NCI-H526 (cell line): ENCODE results near the gene MAN1C1.
"Not testable (repeated sequence)": the region's sequence is repeated elsewhere in the genome, so short reads cannot be mapped to it uniquely, and the experiment has no call there.

Source experiments
- DNase-seq, 2 experiments: peaks; one replicate each; lab custom pipeline; 2025; lab: John Stamatoyannopoulos, UW

Gene MAN1C1

DNA sequence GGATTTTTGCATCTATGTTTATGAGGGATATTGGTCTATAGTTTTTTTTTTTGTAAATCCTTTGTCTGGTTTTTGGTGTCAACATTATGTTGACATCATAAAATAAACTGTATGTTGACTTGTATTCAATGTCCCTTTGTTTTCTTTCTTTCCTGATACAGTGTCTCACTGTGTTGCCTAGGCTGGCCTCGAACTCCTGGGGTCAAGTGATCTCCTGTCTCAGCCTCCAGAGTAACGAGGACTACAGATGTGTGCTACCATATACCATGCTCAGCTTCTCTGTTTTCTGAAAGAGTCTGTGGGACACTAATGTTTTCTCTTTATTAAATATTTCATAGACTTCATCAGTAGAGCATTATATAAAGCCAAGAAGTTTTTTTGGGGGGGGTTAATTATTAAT lies 18.3 kb downstream of the MAN1C1 start:
- no peak for DNase-seq

DNA sequence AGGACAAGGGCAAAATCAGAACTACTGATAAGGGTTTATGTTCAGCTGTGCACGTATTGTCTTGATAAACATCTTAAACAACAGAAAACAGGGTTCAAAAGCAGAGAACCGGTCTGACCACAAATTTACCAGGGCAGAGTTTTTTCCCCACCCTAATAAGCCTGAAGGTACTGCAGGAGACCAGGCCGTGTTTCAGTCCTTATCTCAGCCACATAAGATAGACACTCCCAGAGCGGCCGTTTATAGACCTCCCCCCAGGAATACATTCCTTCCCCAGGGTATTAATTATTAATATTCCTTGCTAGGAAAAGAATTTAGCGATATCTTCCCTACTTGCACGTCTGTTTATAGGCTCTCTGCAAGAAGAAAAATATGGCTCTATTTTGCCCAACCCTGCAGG lies 19.6 kb downstream of the MAN1C1 start:
- DNase-seq, result not testable (repeated sequence)

DNA sequence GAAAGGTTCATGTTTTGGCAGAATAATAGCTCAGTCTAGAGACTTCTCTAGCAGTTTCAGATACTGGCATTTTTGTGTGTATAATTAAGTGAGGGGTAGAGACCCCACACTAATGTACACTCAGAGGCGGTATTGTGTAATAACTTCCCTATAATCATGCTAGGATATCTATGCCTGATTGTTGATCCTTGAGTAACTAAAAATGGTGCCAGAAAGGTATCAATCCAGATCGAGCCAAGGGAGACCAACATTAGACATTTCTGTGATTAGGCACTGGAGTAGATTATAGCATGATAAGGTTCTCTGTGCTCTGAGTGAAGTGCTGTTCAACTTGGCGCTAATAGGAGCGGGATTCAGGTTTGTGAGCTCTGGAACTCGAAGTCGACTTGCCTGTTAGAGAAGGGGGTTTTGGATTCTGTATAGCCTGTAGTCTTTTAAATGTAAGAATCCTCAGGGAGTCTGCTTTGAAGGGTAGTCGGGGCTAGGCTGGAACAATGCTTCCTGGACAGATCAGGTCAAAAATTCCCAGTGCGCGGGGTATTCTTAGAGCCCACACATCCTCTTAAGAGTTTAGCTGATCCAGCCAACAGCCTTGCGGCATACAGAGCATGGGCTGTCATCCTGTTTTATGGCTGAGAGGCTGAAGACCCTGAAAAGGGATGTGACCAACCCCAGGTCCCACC lies 24.2 kb downstream of the MAN1C1 start:
- no peak for DNase-seq

DNA sequence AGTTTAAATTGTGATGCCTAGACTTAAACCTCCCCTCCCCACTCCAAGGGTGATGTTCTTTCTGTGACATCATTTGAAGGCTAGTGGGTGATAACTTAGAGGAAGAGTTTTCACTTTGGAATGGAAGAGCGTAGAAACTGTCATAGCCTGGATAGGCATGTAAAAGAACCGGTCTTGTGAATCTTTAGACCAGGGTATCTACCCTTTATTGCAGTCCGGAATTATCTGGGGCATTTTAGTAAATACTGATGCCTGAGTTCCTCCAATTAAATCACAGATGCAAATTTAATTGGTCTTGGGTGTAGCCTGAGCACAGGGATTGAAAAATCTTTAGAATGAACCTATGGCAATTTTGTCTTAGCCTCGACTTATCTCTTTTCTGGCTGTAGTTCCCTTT lies 24.7 kb downstream of the MAN1C1 start:
- no peak for DNase-seq

DNA sequence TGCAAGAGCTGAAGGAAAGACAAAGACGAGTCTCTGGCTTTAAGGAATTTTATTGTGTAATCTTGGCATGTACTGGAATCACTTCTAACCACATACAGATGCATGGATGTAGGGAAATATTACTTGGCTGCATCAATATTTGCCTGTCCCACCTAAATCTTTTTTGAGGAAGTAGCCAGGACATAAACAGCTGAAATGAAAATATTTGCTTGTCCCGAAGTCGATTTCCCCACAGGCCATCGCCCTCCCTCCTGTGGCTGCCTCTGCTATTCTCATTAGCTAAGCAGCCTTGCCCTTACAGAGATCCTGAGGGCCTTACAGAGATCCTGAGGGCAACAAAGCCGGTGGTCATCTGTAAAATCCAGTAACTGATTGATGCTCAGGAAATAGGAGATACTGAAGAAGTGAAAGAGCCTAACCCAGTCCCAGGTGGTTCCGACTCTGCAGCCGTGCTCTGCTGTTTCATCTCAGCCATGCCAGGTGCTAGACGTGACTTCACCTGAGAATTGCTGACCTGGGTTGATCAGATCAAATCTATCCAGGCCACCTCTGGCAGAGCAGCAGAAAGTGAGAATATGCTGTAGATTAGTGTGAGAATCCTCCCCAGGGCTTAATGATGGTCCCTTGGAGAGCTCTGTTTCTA lies 25.5 kb downstream of the MAN1C1 start:
- no peak for DNase-seq

DNA sequence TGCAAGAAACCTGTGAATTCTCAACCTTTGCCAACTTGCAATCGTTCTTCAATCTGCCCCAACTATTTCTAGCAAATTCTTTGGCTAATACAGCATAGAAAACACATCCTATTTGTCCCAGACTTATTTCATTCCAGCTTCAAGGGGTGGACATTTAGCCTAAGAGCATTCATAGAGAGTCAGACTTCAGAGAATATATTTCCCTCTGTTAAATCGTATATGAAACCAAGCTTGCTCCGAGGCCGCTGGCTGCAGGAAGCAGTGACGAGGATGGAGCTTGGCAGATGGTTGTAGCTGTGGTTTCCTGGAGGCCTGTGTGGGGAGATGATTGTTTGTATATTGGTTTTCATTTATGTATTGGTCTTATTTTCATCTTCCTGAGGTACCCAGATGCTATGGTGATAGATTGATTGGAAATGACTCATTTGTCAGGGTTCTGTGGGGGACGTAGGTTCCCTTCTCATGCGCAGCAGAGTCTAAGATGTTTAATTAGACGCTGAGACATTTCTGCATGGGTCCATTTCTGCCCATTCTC lies 26.1 kb downstream of the MAN1C1 start:
- DNase-seq, result no peak

DNA sequence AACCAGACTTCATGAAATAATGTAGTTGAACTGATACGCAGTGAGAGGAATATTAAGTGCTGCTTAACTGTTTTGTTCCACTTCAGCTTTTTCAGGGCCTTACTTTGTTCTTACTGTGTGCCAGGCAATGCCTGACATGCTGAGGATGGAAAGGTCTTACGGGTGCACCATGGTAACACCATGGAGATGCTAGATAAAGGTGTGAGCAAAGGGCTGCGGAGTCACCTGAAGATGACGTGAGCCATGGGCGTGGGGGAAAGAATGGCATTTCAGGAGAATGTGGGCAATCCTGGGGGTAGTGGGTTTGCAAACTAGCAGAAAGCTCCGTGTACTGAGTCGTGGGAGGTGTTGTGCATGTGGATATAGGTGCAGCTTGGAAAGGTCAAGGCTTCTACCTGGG lies 27.3 kb downstream of the MAN1C1 start:
- DNase-seq, result no peak

DNA sequence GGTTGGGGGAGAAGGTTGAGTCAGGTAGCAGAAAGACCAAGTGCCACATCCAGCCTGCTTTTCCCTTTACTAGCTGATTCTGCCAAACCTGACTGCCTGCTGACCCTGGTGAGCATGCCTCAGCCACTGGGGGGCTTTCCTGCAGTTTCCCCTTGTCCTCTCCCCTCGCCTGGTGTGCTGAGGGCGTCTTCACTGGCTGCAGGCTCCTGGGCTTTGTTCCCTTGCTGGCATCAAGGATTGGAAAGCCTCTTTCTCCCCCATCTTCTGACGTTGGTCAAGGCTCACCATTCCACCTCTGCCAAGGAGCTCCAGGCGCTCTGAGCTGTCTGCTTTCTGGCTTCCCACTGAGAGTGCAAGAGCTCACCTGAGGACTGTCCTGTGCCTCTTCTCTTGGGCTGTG lies 28.4 kb downstream of the MAN1C1 start:
- DNase-seq, result no peak

DNA sequence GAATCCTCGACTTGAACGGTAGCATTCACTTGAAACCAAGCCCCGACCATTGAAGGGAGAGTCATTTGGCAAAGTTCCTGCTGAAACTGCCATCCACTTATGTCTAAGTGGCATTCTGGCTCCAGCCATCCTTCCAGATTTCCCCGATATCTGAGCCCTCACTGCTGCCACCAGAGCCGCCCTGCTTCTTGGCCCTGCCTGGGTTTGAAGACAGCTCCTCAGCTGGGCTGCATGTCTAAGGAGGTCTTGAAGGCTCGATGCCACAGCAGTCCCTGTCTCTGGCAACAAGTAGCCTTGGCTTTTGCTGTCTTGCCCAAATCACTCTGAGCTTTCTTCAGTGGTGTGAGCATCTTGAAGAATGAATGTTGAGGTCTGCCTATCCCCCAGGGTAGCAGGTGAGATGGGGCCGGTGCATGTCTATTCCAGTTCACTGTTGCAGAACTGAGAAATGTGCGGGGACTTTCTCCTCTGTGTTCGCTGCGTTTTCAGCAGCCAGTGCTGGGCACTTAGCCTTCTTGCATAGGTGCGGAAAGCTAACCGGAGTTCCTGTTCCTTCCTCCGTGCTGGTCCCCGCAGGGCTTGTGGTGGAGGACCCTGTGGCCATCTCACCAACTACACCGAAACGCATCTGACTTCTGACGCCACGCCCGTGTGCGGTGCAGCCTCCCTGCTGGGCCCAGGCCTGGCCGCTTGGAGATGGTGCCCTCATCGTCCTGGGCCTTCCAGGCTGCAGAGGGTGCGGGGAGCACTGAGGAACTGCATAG lies 29.2 kb downstream of the MAN1C1 start:
- no peak for DNase-seq

DNA sequence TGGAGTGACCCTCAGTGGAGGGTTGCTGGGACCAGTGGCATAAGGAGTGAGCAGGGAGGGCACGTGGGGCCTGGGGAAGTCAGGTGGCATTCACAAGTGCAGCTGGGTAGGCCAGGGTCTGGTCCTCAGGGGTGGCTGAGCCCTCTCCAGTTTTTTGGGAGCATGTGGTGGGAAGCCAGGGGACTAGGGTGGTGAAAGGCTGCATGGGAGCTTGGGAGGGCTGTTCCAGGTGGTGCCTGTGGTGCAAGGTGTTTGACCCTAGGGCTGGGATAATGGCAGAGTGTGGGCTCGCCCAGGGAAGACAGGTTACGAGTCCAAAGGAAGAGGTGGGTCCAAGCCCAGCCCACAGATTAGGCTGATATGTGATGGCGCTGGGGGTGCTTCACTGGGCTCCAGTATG lies 30.5 kb downstream of the MAN1C1 start:
- DNase-seq, result no peak

DNA sequence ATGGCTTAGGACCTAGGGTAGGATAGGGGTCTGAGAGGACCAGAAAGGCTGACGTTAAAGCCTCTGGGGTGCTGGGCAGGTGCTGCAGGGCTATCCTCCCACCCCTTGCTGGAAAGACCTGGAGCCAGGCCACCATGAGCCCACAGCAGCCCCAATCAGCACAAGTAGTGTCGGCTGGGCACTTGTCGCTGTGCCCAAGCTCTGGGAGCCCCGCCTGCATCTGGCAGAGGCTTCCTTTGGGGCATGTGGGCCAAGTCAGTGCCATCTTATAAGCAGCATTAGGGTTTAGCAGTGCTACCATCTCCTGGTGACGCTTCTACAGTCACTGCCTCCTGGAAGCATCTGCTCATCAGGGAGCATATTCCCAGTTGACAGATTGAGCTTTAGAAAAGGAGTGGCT lies 31.3 kb downstream of the MAN1C1 start:
- no peak for DNase-seq

DNA sequence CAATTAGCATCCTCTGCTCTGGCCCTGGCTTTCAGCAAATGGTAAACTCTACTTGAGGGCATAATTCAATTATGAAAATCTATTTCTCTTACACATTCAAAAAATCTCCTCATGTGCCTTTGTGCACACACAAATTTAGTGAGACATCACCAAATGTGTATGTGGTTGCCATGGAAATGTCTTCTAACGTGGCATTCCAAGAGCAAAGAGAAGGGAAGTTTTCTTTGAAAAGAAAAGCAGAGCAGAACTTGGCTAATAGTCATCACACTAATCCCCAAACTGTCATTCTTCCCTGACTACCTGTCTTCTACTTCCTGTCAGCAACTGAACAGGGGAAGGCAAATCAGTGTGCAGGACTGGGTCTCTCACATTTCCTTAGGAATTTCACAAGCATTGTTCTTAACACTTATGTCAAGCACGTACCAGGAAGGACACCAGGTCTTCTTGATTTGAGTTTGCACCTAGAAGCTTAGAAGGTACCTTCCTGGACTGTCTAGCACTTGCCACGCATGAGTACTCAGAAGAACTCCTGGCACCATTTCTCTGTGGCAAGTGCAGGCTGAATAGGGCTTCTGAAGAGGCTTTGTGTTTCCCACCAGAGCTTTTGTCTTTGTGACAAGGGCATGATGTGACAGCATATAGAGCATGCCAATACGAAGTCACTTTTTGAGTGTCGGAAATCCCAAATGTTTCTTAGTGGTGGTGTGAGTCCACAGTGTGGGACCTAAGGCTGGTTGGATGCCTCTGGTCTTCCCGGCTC lies 32.3 kb downstream of the MAN1C1 start:
- DNase-seq, result no peak

DNA sequence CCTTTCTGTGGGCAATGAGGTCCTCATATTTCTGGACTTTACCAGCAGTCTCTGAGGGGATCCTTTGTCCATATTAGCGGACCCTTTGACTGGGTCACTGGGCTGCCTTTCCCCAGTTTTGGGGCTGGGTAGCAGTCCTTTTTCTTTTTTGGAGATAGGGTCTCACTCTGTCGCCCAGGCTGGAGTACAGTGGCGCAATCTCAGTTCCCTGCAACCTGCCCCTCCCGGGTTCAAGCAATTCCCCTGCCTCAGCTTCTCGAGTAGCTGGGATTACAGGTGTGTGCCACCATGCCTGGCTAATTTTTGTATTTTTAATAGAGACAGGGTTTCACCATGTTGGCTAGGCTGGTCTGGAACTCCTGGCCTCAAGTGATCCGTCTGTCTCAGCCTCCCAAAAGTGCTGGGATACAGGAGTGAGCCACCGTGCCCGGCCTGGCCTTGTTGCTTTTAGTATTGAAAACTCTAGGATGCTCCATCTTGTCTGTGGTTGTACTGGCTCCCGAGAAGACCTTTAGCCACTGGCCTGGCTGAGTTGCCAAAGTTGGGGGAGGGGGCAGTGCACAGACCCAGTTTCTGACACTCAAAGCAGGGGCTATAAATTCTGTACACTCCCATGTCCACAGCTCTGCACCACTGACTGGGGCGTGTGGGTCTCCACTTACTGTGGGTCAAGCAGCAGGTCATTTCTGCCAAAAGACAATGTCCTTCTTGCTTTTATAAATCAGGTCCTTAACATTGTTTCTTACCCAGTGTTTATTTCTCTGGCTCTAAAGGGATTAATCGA lies 33.1 kb downstream of the MAN1C1 start:
- DNase-seq, result no peak

DNA sequence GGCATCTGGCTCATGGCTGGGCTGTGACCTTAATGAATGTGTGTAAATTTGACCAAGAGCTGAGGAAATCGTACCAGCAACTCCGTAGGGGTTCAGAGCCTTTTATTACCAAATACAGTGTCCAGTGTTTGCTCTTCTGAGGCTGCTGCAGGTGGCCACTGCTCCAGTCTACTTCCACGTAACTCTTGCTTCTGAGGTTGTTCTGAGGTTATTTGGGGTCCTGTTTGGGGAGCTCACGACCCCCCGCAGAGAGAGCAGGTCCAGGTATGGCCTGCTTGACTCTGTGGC lies 33.6 kb downstream of the MAN1C1 start:
- DNase-seq, result no peak

DNA sequence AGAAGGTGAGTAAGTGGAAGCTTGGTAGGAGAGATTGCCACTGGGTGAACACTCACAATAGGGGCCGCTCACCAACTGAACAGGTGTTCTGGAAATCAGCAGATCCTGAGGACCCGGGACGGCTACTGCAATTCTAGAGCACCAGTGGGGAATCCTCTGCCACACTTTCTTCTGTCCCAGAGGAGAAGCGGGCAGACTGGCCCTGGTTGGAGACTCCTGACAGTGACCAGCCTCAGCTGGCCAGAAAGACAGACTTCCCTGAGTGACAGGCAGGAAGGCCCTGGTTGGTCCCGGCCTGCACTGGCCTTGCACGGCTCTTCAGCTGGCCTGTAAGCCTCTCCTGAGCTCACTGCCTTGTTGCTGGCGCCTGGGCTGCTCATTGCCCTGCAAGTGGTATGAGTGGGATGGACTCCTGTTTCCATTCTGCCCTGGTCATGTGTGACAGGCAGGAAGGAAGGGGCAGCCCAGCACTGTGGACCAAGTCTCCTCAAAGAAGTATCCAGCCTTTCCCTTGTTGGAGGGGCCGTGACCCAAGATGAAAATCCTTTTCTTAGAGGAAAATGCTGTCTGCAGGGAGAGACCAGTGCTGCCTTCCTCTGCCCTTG lies 34.5 kb downstream of the MAN1C1 start:
- no peak for DNase-seq

DNA sequence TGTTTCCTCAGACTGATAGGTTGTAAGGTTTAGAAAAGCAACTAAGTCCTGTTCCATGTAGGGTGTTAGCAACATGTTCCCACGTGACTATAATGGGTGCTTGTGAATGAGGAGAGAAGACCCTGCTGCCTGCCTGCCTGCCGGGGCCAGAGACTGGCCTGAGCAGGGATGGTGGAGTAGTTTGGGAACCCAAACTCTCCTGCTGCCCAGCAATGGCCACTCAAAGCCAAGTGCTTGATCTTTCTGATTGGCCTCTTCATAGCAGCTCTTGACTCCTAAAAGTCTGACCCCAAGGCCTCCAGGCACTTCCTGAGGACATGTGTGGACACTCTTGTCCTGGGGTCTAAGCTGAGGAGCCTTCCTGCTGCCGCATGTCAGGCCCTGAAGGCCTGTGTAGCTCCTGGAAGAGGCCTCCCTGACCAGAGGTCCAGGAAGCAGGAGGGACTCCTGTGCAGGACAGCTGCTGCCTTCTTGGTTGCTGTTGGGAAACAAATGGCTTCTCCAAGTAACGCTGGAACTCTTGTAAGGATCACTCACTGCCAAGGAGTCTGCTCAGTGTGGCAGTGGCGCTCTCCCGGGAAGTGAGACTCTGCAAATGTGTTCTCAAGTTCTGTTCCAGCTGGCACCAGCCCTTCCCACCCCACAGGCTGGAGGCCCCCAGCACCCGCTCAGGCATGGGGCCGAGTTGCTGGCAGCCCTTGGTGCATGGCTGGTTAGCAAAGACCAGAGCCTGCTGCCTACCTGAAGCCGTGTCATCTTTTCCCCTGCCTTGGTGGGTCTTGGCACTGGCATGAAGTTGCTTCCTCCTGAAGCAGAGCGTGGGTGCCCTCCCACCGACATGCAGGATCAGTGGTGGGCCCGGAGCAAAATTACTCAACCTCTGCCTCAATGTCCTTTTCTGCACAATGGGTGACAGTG lies 35.5 kb downstream of the MAN1C1 start:
- no peak for DNase-seq

DNA sequence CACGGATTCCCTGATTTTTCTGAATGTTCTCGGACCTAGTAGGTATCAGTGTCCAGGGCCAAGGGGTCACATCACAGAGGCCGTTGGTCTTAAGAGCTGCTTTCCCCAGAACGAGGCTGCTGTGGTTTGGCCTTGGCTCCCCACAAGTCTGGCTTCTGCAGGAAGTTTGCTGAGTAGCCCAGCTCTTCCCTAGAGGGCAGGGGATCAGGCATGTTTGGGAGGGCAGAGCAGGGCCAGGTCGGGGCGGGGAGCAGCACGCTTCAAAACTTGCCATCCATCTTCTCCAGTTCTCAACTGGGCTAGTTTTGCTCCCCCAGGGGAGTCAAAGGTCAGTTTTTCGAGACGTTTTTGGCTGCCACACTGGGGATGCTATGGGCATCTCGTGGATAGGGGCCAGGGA lies 37.0 kb downstream of the MAN1C1 start:
- DNase-seq, result no peak

DNA sequence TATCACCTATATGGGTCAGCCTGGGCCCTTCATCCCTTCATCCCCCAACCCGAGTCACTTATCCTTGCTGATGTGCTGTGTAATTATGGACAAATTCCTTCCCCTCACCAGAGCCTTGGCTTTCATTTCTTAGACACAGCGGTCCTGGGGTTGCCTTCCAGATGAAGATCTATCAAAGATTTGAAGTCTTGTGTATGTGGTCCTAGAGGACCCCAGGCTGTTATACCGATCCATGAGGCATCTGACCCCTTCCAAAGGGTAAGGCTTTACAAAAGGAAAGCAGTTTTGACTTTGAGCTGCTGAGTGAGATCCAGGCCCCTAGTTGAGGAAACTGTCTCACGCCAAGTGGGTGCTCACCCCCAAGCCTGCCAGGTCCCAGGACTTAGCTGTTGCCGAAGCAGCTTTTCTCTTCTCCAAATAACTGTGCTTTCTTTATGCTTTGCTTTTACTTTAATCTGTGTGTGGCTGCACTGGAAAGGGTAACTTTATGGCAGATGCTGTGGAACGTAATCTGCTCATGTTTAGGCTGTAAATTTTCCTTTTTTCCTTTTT lies 37.6 kb downstream of the MAN1C1 start:
- DNase-seq, result no peak

DNA sequence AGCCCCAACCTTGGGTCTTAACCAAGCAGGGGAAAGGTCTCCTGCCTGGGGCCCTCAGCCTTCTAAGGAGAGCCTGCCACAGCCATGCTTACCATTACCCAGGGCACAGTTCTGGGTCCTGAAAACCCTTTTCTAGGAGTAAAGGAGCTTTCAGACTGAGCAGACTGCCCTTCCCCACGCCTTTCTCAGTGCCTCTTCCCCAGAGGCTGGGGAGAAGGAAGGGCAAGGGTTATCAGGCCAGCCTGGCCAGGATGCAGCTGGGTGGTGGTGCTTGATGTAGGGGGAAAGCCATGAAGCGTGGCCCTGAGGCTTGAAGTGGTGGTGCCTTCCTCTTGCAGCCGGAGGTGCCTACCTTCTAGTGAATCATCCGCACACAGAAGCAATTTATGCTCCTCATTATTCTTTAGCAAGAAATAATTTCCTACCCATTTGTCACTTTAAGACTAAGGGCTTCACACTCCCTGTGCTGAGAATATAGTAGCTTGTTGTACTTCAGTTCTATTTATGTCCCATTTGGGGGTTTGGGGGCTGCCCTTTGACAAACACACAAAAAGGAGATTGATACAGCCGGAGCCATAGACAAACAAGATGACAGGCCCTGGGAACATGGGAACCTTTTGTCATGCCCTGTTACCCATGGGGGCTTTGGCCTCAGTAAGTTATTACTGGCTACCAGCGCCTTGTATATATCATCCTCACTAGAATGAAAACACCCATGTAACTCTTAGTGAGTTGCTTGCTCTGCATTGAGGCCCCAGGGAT lies 40.7 kb downstream of the MAN1C1 start:
- DNase-seq, result no peak
